Esophagus squamous epithelium (tissue), 5 donors: ENCODE results near the gene RNASEH1. TPM values are rescaled to one million over a fixed set of nuclear protein-coding genes. Genes with fewer than 3 reads are reported as not detected.

Experiments used
- DNase-seq: peaks from one replicate; lab custom pipeline; 2025; lab: John Stamatoyannopoulos, UW
- H3K27ac ChIP-seq, 4 donors: fragments of 200-600 bp; sonication (generic); one replicate each; pipeline ENCODE4 v1.5.1; 2016 to 2019; ENCODE audit warnings: mild to moderate bottlenecking in 1 of 4
- H3K27me3 ChIP-seq, 4 donors: fragments of 200-600 bp; sonication (generic); 1 replicate in 3 of 4; 2 replicates in 1 of 4; pipeline versions ENCODE4 v1.5.1 to v1.6.0; 2017 to 2021; ENCODE audit warnings: antibody characterized with exemption in 1 of 4
- H3K36me3 ChIP-seq, 3 donors: fragments of 200-600 bp; sonication (generic); one replicate each; pipeline ENCODE4 v1.5.1; 2016 to 2019
- H3K4me1 ChIP-seq, 3 donors: fragments of 200-600 bp; sonication (generic); one replicate each; pipeline ENCODE4 v1.5.1; 2017 to 2019
- H3K4me3 ChIP-seq, 4 donors: fragments of 200-600 bp; sonication (generic); 1 replicate in 3 of 4; 2 replicates in 1 of 4; pipeline ENCODE4 v1.5.1; 2016 to 2019; ENCODE audit warnings: mild to moderate bottlenecking in 2 of 4, moderate library complexity in 1 of 4
- H3K9me3 ChIP-seq, 3 donors: fragments of 200-600 bp; sonication (generic); one replicate each; pipeline ENCODE4 v1.5.1; 2016 to 2019
- POLR2A ChIP-seq, 4 donors: fragments of 450-650 bp; IDR thresholded peaks; one replicate each; pipeline ENCODE4 v1.6.1; 2017; ENCODE audit warnings: antibody characterized with exemption in 4 of 4, mild to moderate bottlenecking in 4 of 4, moderate library complexity in 3 of 4
- WGBS, 2 donors: methylation state at CpG; one replicate each; pipeline ENCODE4 v1.1.5; 2018; 5-methylcytosine and 5-hydroxymethylcytosine counted together
- intact Hi-C: fragments of 100-400 bp; cut with DNase I; formaldehyde crosslinking; loops from one replicate; pipeline ENCODE4 v1.15.0; 2022
- total RNA-seq, 4 donors: library from RNA; depleted of rRNA; stranded (reverse); fragments of >200 nt; gene quantifications; one replicate each; pipeline ENCODE4 v1.1.0, GENCODE V29; 2016
- TF ChIP-seq, protein P1 (sequence below), 6 experiments: fragments of 450-650 bp in 4 of 6; fragments of 200-600 bp in 2 of 6; sonication (generic) in 2 of 6; IDR thresholded peaks; one replicate each; pipeline ENCODE4 v1.5.1; 2016 to 2019; ENCODE audit warnings: antibody characterized with exemption in 6 of 6, mild to moderate bottlenecking in 4 of 6, moderate library complexity in 4 of 6
- donor health status: DM: yes; HTN: yes; CAD: no.

The RNASEH1 gene
- total RNA-seq, 4 donors from 2014 or later: 12.1 to 21.2 (median 19.0) TPM

DNA sequence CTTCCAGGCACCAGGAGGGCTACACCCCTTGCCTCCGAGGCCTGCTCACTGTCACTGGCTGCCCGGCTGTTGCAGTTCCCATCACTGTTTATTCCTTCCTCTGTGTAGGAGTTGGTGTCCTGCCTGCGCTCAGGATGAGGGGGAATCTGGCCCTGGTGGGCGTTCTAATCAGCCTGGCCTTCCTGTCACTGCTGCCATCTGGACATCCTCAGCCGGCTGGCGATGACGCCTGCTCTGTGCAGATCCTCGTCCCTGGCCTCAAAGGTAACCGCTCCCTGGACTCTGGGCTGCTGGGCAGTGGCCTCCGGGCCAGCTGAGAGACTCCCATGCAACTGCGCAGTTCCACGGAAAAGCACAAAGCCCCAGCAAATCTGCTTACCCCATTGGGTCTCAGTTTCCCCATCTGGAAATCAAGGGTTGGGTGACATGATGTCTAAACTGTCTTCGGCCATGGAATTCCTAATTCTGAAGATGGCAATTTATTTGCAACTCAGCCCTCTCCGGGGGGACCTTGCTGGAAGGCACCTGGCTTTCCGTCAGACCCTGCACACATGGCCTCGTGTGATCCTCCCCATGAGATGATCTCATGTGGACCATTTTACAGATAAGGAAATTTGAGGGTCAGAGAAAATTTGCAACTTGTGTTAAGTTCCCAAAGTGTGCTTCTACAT lies 46.2 kb upstream of the RNASEH1 start:
- H3K27me3 ChIP-seq: no peaks in the 10 kb centered on the region
- 77 to 90% methylated on average over 4 to 10 of the region's 16 CpGs for WGBS, 2 donors
- intact Hi-C loops: no loop called here
- TF ChIP-seq, protein P1, sequence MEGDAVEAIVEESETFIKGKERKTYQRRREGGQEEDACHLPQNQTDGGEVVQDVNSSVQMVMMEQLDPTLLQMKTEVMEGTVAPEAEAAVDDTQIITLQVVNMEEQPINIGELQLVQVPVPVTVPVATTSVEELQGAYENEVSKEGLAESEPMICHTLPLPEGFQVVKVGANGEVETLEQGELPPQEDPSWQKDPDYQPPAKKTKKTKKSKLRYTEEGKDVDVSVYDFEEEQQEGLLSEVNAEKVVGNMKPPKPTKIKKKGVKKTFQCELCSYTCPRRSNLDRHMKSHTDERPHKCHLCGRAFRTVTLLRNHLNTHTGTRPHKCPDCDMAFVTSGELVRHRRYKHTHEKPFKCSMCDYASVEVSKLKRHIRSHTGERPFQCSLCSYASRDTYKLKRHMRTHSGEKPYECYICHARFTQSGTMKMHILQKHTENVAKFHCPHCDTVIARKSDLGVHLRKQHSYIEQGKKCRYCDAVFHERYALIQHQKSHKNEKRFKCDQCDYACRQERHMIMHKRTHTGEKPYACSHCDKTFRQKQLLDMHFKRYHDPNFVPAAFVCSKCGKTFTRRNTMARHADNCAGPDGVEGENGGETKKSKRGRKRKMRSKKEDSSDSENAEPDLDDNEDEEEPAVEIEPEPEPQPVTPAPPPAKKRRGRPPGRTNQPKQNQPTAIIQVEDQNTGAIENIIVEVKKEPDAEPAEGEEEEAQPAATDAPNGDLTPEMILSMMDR (IDR thresholded peaks at IDR 0.05): no peak
- TF ChIP-seq POLR2A (IDR thresholded peaks at IDR 0.05): no peak
- H3K4me1 ChIP-seq: no peaks in the 10 kb centered on the region
- no peak overlapping the region for H3K27ac ChIP-seq
- H3K4me3 ChIP-seq: no peak overlapping the region
- no peak for DNase-seq
- H3K36me3 ChIP-seq: no peaks in the 10 kb centered on the region
- no peaks in the 10 kb centered on the region for H3K9me3 ChIP-seq

DNA sequence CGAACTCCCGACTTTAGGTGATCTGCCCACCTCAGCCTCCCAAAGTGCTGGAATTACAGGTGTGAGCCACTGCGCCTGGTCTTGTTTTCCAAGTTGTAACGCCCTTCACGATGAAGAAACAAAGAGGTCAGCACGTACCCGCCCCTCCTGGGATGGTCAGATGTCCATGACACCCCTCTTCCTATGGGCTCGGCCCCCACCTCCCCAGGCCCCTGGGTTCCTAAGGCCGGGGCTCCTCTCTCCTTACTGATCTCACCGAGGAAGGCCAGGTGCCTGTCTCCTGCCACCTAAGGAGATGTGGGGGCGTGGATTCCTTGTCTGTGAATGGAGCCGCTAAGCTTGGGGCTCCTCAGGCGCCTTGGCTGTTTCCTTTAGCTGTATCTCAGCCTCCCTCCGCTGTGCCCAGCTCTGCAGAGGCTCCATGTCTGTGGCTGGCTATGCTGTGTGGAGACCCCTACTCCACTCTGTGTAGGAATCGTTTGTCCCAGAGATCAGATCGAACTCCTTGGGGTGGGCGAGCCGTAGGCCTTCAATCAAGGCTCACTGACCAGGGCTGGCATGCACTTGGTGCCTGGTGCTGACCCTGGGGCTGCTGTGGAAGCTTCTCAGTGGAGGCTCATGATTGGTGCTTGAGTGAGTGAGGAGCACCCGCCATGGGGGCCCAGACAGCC lies 45.5 kb upstream of the RNASEH1 start:
- WGBS, 2 donors: 70 to 82% methylated on average over 2 to 6 of the region's 19 CpGs
- no peaks in the 10 kb centered on the region for H3K4me1 ChIP-seq
- no peaks in the 10 kb centered on the region for H3K36me3 ChIP-seq
- no peak overlapping the region for H3K27ac ChIP-seq
- no peaks in the 10 kb centered on the region for H3K27me3 ChIP-seq
- no peak overlapping the region for H3K4me3 ChIP-seq
- no peak for TF ChIP-seq POLR2A (IDR thresholded peaks at IDR 0.05)
- TF ChIP-seq, protein P1 (IDR thresholded peaks at IDR 0.05): no peak
- intact Hi-C loops: no loop called here
- no peak for DNase-seq
- no peaks in the 10 kb centered on the region for H3K9me3 ChIP-seq

GRCh38 chr2:3602553-3603339 lies 44.6 kb upstream of the RNASEH1 start:
- no peak overlapping the region for H3K4me3 ChIP-seq
- no peaks in the 10 kb centered on the region for H3K4me1 ChIP-seq
- no peak overlapping the region for H3K27ac ChIP-seq
- intact Hi-C loops: no loop called here
- H3K36me3 ChIP-seq: no peaks in the 10 kb centered on the region
- DNase-seq: no peak
- WGBS, 2 donors: 77 to 83% methylated on average over 24 to 25 of the region's 25 CpGs
- H3K9me3 ChIP-seq: no peaks in the 10 kb centered on the region
- H3K27me3 ChIP-seq: no peaks in the 10 kb centered on the region
- TF ChIP-seq POLR2A (IDR thresholded peaks at IDR 0.05): no peak
- TF ChIP-seq, protein P1 (IDR thresholded peaks at IDR 0.05): no peak

- H3K4me1 ChIP-seq: no peaks in the 10 kb centered on the region
- 53 to 60% methylated on average over 12 to 13 of the region's 22 CpGs for WGBS, 2 donors
- no peaks in the 10 kb centered on the region for H3K27me3 ChIP-seq
- intact Hi-C loops: no loop called here
- H3K4me3 ChIP-seq: no peak overlapping the region
- H3K9me3 ChIP-seq: no peaks in the 10 kb centered on the region
- H3K36me3 ChIP-seq: no peaks in the 10 kb centered on the region
- no peak for TF ChIP-seq POLR2A (IDR thresholded peaks at IDR 0.05)
- TF ChIP-seq, protein P1 (IDR thresholded peaks at IDR 0.05): no peak
- H3K27ac ChIP-seq: no peak overlapping the region
- DNase-seq: no peak
Measured at GRCh38 chr2:3601561-3602271, 43.6 kb upstream of the RNASEH1 start.
